ENCODE measurements around the gene LAMA1. TPM values are rescaled to one million over a fixed set of nuclear protein-coding genes. Genes with fewer than 3 reads are reported as not detected.
"Not testable (repeated sequence)": the region's sequence is repeated elsewhere in the genome, so short reads cannot be mapped to it uniquely, and the experiment has no call there.

LAMA1 gene
- 4.5 TPM for total RNA-seq

- DNase-seq: peak; percentile 52
Observed at GRCh38 chr18:7117390-7118355, at the start of gene LAMA1. Gene LAMA1, minus strand, starts transcription at chr18:7117797. Its CDS starts 77 bp downstream, at chr18:7117720.

GRCh38 chr18:7165846-7166393, 48.3 kb upstream of the LAMA1 start:
- no peak for DNase-seq

GRCh38 chr18:7164323-7165004, 46.9 kb upstream of the LAMA1 start:
- DNase-seq: peak; percentile 47

DNA sequence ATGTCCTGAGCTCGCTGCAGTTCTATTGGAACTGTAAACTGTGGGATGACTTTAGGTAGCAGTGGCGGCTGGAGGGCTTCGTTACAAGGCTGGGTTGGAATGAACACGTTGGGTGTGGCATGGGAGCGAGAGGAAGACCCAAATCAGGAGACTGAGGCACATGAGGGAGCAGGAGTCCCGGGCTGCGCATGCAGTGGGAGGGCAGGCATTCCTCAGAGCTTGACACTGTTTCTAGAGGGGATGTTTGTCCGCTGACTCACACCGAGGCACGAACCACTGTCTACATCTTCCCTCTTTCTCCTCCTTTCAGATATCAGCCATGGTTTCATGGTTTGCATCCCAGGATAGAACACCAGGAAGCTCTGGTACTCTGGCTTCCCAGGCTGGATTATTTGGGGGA, 40.6 kb upstream of the LAMA1 start:
- DNase-seq: no peak

DNA sequence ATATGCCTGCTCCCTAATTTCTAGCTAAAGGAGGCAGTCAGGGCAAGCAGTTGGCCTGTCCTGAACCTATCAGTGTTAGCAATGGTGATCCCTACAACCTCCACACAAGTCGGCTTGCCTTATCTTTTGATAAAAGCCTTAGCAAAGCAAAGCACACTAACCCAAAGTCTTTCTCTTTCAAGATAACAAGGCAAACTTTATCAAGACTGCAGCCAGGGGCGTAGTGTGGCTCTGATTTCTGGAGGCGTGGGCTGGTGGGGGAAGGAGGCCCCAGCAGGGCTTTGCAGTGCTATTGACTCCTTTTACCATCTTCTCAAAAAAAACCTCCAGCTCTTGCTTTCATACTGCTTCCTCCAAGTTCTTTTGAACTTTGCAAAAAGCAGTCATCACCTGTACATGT, 40.2 kb upstream of the LAMA1 start:
- no peak for DNase-seq

- no peak for DNase-seq
Observed at GRCh38 chr18:7155887-7156286, 38.3 kb upstream of the LAMA1 start.

DNA sequence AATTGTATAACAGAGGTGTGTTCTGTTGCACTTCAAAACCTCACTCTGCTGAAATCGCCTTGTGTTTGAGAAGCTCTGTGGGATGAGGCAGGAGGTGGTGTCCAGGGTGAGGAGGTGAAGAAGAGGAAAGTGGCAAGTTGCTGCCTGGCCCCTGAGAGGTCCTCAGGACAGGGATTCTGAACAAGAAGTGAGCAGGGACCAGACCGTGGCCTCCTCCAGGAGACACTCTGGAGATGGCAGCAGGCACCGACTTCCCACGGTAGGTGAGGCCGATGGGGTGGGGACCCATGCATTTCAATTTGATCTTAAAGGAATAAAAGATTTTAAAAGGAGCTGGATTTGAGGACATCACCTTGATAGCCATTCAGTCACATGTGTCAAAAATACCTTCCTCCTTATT, 37.5 kb upstream of the LAMA1 start:
- DNase-seq: no peak

GRCh38 chr18:7152440-7152839, 34.8 kb upstream of the LAMA1 start:
- peak; percentile 88 for DNase-seq

GRCh38 chr18:7147399-7147798, 29.8 kb upstream of the LAMA1 start:
- DNase-seq: no peak

GRCh38 chr18:7146067-7146466, 28.5 kb upstream of the LAMA1 start:
- peak; percentile 11 for DNase-seq

GRCh38 chr18:7144921-7145320, 27.3 kb upstream of the LAMA1 start:
- not testable (repeated sequence) for DNase-seq

- DNase-seq: no peak
Observed at GRCh38 chr18:7141287-7141686, 23.7 kb upstream of the LAMA1 start.

- no peak for DNase-seq
Observed at GRCh38 chr18:7139409-7139808, 21.8 kb upstream of the LAMA1 start.

DNA sequence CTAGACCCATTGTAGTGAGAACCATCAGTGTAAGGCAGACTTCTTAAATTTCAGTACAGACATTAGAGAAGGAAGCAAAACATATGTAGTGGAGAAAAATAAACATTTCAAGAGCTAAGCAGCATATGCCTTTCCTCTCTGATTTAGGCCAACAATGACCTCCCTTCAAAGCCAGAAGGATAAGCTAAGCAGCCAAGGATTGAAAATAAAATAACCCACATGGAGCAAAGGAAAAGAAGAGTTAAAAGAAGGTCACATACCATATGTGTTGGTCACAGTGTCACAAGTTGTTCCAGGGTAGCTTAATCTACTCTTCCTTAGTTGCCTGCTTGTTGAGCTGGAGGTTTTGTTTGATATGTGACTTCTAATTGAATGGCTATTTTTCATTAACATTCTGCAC, 15.6 kb upstream of the LAMA1 start:
- DNase-seq: no peak

- DNase-seq: no peak
Observed at GRCh38 chr18:7132356-7133150, 15.0 kb upstream of the LAMA1 start.

DNA sequence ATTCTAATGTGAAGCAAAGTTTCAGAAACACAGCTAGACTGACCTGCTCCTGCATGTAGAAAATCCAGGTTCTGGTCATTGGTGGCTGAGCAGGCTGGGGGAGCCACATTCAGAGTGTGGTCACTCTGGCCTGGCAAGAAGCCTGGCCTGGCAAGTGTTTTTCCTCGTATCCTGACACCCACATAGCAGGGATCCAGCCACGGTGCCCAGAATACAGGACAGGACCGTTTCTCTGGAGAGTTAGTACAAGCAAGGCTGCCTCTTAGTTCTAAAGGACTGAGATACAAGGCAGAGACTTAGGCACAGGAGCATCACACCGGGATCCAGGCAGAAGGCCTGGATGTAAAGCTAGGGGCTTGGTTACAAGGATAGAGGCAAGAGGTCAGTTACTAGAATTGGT, 4.8 kb upstream of the LAMA1 start:
- DNase-seq: no peak

DNA sequence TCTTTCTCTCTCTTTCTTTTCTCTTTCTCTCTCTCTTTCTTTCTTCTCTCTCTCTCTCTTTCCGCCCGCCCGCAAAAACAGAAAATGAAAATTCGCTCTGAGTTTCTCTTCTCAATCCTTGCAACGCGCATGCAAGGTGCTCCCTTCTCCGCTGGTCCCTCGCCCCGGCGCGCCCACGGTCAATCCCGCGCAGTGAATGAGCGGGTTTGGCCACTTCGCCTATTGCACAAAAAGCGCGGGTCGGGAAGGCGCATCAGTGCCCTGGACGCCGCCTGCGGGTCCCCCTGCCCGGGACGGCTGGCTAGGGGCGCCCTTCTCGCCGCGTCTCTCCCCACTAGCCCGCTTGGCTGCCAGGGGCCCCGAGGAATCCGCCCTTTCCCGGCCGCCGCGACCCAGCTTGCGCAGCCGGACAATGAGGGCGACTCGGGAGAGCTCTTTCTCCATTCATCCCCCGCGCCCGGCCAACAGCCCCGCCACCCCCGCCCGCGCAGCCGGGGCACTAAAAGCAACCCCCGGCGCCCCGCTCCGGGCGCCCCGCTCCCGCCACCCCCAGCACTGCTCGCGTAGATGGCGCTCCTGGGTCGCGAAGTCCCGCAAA, 706 bp downstream of the LAMA1 start:
- DNase-seq: peak; percentile 24

DNA sequence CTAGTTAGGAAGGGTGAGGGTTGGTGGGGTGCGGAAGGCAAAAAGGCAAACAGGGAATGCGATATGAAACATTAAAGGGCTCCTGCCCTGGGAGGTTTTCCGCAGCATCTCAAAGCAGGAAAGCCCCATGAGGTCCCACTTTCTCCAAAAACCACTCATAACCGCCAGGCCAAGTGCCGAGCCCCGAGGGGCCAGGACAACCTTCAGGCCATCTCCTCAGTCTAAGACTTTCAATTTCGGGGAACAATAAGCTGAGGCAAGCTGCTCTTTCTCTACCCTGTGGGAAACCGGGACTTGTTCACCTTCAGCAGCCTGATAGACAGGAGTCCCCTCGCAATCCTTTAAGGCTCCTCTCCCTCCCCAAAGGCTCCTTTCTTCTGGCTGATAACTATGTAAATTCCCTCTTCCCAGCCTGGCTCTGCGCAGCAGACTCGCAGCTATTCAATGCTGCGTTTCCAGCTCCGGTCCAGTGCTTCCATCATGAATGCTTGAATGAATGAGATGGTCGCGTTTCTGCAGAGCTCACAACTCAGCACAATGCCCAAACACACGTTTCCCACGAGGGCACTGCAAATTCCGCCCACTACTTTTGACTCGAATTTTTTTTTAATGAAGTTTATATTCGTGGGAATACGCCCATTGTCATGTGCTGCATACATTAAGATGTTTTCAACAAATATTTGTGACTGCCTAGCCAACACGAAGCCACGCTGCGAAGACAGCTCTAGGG, 1.4 kb downstream of the LAMA1 start:
- peak; percentile 41 for DNase-seq

DNA sequence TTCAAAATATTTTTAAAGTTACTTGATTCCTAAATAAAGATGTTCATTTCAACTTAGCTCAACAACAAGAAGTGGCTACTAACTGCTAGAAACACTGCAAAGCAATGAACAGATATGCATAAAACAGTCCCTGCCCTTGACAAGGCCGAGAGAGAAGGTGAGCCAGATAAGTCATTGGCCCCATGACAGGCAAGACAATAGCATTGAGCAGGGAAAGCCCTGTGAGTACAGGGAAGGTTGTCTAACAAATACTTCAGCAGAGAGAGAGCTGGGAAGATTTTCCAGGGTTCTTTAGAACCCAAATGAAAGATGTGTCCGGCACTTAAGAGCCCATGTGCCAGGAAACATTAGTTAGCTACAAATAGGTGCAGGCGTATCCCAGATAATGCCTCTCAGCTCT, 4.7 kb downstream of the LAMA1 start:
- no peak for DNase-seq

- no peak for DNase-seq
Observed at GRCh38 chr18:7111134-7111533, 6.5 kb downstream of the LAMA1 start.

DNA sequence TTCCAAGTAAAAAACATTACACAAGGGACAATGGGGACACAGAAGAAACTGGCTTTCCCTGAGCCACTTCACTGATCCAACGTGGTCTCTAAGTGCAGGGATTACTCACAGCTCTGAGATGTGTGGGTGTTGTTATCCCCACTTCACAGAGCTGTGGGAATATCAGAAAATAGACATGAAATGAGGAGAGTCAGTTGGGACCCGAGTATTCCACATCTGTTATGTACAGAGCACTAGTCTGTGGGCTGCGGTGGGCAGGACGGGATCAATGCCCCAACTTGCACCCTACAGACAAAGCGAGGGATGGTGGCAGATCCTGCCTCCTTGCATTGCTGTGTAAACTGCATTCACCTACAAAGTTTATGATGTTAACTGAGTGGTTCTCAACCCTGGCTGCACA, 11.7 kb downstream of the LAMA1 start:
- no peak for DNase-seq

Data from tongue (tissue), 2 donors.